GM03348 (cell line): ENCODE data around the gene CNNM1.

Experiments
- DNase-seq: peaks from one replicate; pipeline ENCODE4 v3.0.0; 2012; ENCODE audit warnings: low spot score

The CNNM1 gene

DNA sequence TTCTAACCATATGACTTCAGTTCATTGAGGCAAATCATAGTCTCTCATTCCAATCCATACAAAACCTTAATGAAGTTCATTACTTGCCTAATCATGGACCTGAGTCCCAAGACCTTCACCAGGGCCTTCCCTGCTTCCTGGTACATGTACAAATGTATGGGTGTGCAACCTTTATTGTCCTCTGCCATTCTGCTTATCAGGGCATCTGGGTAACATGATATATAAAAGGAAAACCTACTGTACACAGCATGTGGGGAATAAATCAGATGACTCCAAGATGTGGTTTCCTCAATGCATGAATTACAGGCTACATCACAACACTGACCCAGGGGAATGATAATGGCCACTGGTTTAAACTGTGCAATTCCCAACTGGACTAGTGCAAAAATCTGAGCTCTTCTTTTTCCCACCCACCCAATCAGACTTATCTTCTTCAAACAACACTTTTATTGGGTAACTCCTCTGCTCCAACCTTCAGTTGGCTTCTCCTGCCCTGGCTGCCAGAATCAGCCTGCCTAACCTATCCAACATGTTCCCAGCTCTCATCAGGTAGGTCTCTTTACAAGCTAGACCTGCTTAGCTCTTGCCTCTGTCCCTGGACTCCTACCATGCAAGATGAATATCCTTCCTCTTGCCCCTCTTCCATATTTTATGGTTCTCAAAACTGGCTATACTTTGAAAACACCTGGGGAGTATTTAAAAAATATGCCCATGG lies 89.9 kb downstream of the CNNM1 start:
- DNase-seq: no peak

DNA sequence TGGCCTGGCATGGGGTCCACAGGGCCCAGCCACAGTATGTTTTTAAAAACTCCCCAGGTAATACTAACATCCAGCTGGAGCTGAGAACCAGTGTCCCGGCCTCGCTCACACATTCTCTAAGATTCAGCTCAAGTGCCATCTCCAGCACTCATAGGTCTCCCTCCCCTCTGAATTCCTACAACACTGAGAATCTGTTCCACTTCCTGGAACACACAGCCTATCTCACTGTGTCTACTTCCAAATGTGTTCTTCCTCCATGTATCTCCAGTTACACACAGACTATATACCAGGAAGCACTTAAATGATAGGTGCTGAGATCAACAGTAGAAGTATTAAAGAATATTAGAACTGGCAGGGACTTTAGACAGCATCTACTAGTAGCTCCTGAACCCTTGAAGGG lies 90.5 kb downstream of the CNNM1 start:
- DNase-seq: no peak

DNA sequence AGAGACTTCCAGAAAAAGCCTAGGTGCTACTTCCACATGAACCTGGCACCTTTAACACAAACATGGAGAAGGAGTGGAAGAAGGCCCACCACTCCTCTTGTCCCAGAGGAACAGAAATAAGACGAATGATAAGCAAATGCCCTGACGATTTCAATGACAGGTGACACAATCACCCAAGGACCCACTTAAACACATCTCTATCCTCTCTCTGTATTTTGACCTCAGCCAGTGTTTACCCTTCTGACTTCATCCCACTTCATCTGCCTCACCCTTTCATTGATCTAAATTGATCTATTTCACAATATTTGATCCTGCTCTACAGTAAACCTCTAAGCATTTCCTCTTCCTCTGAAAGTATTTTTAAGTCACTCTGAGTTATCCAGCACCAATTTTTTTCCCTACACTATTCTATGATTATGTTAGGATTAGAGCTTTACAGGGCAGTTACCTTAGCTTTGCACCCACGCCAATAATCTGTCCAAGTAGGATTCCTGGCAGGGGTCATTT lies 92.1 kb downstream of the CNNM1 start:
- DNase-seq: no peak

DNA sequence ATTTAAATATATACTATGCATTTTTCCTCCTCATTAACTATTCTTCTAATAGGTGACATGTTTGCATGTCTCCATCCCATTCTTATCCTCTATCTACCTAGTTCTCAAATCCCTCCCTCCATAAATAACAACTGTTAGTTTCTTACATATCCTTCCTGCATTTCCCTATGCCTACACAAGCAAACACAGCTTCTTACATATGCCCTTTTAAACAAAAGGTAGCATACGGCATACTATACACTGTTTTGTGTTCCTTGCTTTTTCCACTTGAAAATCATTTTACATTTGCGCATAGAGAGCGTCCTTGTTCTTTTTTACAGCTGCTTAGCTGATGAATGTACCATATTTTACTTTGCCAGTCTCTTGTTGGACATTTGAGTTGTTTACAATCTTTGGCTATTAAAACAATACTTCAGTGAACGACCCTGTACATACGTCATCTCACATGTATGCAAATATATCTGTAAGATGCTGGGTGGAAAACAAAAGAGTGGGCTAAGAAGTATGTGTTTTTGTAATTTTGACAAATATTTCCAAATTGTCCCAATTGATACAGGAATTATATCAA lies 93.5 kb downstream of the CNNM1 start:
- no peak for DNase-seq

DNA sequence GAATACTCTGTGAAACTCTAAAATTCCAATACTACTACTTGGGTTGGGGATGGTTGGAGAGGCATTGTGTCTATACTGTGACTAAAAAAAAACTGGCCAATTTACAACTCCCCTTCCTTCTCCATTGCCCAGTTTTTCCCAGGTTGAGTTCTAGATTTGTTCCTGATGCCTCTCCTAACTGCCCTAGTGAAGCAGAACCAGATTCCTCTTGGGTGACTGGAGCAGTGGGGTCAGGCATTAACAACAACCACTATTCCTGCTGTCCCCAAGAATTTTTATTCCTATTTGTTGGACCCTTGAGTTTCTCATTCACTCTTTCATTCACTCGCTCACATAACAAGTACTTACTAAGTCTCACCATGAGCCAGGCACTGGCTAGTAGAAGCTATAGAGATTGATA lies 95.5 kb downstream of the CNNM1 start:
- DNase-seq: no peak

DNA sequence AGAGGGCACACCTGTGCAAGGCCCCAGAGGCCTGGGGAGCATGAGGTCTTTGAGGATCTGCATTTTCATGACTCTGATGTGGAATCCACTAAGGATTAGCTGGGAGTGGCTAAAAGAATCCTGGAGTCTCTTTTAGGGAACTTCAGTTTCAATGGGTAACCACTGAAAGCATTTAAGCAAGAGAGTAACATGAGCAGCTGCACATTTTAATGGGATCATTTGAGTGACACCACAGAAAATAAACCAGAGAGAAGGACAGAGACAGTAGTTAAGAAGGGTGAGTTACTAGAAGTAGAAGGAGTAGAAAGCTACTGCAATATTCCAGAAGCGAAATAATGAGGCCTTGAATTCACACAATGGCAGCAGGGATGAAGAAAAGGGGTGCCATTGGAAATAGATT lies 96.0 kb downstream of the CNNM1 start:
- no peak for DNase-seq

DNA sequence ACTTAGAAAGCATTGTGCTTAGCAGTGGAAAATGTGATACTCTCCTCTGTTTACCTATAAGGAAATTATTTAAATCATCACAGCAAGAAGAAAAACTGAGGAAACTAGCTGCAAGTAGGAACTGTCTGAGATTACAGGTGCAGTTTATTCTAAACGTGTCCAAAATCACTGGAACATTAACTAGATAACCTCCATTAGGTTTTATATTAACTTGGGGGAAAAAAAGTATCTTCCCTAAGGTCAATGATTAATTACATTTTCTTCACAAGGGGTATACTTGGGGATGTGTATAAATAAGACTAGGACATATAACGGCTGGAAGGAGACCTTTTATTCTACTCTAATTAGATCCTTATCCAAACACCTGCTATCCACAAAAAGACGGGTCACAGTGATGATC lies 97.5 kb downstream of the CNNM1 start:
- no peak for DNase-seq

DNA sequence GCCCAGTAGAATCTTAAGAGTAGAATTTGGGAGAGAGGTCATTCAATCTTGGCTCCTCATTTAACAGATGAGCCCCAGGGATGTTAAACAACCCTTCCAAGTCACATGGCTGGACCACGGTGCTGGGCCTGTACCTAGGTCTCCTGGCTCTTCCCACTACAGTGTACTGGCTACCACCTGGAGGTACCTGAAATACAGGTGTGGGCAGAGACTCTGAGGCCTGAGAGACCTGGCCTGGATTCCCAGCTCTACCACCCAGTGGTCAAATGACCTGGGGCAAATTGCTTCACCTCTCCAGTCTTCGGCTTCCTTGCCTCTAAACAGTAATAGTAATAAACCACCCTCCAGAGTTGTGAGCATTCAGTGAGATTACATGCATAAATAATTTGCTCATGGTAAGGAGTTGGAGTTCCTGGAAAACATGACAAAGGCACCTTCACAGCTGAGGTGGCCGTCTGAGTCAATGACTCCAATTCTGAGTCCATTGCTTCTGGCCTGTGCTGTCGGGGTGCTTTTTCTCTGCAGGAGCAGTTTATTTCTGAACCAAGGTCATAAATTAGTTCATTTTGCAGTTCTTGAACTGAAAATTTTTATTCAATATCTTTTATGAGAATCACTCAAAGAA lies 98.5 kb downstream of the CNNM1 start:
- DNase-seq: no peak

DNA sequence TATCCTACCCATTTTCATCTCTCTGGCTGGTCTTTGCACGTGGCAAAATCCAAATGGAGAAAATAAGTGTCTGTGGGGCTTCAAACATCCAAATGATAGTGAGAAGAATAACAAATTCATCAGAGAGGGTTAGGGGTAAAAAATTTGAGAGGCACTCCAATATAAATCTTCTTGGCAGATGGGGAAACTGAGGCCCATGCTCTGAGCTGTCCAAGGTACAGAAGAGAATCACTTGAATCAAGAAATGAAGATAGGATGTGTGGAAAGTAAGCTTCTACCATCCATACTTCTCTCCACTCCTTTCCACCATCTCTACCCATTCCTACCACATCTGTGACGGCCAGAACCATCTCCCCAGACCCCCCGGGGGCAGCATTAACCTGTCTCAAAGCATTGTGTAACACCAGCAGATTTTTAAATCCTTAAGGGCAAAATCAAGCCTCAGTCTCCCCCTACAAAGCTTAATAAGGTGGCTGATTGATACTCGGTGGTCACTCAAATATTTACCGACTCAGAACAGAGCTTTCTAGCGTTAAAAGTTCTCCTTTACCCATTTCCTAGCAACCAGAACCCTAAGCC lies 100.5 kb downstream of the CNNM1 start:
- no peak for DNase-seq

DNA sequence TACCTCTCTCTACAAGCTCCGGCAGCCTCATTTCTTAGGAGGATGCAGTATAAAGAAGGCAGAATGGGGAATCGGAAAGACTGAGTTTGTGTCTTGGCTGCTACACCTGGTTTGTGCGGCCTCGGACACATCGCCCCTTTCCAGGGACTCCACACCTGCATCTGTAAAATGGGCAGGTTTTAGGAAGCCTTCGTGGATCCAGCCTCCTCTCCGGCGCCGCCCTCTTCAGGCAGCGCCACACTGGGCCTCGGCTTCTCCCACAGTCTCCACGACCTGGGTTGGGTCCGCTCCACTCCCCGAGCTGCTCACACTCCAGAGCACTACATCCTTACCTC lies 100.9 kb downstream of the CNNM1 start:
- peak; percentile 44 for DNase-seq

DNA sequence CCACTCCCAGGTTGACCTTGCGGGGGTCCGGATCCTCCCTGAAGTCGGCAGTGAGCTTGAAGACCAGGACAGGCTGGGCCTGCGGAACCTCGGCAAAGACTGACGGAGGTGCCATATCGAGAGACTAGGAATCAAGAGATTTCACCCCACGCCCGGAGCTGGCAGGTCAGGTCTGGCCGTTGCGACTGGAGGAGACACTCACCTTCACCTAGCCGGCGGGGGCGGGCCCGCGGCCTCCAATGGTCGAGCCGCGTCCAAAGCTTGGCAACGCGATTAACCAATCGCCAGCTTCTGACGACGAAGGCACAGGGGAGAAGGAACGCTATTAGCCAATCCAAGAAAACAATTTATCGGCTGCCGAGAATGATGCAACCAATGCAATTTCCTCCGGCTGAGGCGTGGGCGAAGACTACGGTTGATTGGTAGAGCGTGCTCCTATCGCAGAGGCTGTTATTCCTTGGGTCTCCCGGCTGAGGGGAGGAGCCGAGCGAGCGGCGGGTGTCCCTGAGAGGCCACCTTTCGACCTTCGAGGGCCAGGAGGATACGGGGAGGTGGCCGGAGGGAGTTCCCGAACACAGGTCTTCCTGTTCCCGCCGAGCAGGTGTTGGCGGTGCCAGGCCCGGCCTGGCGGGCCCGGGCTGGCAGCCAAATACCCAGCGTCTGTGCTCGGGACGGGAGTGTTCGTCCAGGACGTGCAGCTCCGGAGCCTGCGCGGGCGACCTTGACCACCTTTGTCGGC lies 101.5 kb downstream of the CNNM1 start, which contains the start of gene GOT1:
Gene GOT1 (minus strand): TSS at position 174 of the 739 bp plus-strand sequence. CDS start 59 bp downstream, at position 115.
- DNase-seq: peak; percentile 99

DNA sequence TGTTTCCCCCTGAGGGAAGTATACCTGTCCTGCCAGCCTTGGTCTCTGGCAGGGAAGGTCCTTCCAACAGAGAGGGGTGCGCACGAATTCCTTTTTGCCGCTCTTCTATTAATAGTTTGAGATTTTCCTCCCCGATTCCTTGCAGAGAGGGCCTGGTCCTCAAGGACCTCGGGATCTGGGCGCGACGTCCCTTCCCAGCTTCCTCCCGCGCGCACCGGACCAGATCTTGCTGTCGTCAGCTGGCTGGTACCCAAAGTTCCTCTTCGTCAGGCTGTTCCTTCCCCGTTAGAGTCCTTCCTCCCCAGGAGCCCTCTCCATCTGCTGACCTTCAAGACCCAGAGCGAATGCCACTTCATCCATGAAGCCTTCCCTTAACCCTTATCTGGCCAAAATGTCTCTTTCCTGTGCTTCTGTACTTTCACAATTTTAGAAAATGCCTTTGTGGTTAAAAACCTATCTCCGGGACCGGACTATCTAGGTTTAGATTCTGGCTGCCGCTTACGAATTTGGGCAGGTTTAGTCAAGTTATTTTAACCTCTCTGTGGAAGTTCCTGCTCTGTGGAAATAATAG lies 102.1 kb downstream of the CNNM1 start:
- DNase-seq: peak; percentile 51

DNA sequence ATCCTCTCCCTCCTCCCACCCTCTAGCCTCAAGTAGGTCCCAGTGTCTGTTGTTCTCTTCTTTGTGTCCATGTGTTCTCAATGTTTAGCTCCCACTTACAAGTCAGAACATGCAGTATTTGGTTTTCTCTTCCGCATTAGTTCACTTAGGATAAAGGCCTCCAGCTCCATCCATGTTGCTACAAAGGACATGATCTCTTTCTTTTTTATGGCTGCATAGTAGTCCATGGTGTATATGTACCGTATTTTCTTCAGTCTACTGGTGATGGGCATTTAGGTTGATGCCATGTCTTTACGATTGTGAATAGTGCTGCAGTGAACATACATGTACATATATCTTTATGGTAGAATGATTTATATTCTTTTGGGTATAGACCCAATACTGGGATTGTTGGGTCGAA lies 102.9 kb downstream of the CNNM1 start:
- no peak for DNase-seq

DNA sequence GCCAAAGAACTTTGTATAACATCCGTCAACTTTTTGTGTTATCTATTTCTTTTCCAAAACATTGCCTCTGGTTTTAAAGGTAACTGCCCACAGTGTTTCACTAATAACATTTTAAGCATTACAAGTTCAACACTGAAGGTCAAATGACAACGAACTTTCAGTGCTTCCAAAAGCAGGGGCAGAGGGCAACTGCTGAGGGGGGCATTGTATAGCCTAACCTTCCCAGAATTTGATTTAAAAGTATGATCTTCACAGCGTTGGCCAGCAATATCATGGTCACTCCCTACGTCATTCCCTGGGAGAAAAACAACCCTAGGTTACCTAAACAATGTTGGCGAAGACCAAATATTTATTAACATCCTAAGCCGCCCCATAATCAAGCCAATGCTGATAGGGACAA lies 103.7 kb downstream of the CNNM1 start:
- no peak for DNase-seq

DNA sequence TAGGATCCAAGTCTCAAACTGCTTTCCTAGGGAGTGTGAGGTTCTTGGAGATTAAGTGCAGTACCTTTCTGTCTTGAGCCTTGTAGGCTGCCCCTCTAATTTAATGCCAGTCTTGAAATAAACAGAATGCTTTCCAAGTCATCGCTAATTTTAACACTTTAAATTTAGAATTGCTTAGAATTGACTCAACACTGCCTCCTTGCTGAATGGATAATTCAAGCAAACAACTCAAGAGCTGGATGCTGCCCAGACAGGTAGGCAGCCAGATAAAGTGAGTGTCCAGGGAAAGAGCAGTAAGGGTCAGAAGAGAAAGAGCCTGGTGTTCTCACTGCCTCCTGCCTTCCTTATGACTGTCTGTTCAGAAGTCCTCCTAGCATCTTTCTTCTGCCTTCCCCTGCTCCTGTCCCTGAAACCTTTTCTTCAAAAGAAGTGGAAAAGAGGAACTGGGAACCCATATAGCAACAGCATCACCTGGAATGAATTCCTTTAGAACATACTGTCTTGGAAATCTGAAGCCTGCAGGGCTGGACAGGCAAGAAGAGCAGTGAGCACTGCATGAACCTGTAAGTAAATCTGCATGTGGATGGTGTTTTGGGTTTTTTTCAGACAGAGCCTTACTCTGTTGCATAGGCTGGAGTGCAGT lies 104.3 kb downstream of the CNNM1 start:
- no peak for DNase-seq

DNA sequence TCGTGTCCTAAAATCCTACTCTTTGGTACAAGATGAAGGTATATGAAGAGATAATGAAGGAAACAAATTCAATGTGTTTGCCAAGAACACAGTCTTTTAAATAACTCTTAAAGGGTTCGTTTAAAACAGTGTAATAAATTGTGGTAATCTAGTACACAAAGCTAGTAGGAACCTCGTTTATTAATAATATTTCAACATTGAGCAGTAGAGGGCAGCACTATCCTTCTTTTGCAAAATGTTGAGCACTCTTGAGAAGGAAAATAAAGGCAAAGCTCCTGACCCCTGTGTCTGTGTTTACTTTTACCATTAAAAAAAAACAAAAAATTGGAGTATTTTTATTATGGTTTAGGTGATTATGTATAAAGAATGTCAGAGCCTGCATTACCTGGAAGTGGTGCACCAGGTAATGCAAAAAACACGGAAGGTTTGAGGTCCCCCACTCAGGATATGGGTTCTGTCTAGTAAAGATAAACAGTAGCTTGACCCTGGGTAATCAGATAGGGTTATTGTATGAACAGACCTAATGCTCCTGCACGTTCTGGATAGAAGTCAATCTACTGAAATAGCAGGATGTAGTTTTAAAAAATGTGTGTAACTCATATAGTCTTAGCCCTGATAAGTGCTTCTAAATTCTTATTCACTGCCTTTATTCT lies 107.0 kb downstream of the CNNM1 start:
- DNase-seq: peak; percentile 51

DNA sequence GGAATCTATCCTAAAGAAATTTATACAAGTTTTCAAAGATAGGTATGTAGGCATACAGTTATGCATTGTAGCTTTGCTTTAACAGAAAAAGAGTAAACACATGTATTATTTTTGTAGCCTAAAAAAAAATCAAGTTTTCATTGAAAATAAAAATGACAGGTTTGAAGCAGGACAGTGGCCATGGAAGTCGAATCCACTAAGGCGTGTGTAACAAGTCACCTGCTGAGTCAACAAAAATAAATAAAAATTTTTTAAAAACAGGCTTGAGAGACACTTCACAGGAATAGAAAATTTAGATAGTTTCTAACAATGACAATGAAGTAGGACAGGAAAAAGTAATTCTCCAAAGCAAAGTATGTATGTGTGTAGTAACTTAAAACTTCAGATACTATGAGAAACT lies 109.7 kb downstream of the CNNM1 start:
- no peak for DNase-seq

DNA sequence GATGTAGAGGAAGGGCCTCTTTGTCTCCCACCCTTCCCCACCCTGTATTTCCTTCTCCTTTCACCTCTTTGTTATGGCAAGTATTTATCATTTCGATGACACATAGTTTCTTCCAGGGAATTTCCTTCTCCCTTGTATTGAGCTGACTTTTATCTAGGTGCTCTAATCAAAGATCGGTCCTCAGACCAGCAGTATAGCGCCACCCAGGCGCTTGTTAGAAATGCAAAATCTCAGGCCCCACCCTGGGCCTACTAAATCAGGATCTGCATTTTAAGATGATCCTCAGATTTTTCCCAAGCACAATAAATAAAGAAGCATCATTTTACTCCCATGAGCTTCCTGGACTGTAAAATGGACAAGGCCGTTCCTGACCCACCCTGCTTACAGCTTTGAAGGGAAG lies 113.2 kb downstream of the CNNM1 start:
- no peak for DNase-seq

DNA sequence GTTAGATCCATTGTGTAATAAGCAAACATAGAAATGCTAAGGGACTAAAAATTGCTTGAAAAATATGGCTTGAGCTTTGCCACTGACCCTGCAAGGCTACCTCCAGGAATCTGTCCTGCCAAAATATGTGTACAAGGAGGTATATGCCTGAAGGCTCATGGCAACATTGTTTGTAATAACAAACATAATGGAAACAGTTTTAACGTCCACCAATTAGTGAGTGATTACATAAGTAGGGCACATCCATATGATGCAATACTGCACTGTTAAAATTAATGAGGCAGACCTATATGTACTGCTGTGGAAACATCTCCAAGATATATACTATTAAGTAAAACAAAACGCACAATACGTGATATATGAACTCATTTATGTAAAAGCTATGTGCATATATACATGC lies 114.3 kb downstream of the CNNM1 start:
- DNase-seq: no peak
